NCI-H82 treated with DMSO at 0.1 percent for 48 hours (cell line): ENCODE results near the gene TRAPPC3L.

Experiments used
- DNase-seq: peaks from one replicate; lab custom pipeline; 2025; ENCODE audit not compliant: unreplicated experiment; lab: John Stamatoyannopoulos, UW

The TRAPPC3L gene

GRCh38 chr6:116545651-116546050 lies at the start of gene TRAPPC3L:
Gene TRAPPC3L (minus strand): TSS chr6:116545684. CDS start chr6:116545514, 170 bp downstream.
- no peak for DNase-seq

DNA sequence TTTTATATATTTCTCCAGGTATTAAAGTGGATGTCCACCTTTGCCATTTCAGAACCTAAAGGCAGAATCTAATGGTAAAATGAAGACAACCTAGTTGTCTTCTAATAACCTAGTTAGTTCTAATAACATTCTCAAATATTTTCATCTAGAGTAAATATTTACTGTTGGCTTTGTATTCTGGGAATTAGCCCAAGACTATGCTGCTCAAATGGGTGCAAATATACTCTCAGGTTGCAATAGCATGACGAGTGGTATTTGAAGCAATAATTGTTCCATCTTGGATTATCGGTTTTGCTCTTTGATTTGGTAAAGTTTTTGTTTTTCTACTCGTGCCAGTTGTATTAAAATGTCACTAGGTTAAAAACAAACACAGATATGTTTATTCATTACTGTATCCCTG lies 49.8 kb upstream of the TRAPPC3L start:
- no peak for DNase-seq

GRCh38 chr6:116586738-116587137 lies 41.3 kb upstream of the TRAPPC3L start:
- no peak for DNase-seq

- no peak for DNase-seq
Measured at GRCh38 chr6:116586276-116586675, 40.8 kb upstream of the TRAPPC3L start.

DNA sequence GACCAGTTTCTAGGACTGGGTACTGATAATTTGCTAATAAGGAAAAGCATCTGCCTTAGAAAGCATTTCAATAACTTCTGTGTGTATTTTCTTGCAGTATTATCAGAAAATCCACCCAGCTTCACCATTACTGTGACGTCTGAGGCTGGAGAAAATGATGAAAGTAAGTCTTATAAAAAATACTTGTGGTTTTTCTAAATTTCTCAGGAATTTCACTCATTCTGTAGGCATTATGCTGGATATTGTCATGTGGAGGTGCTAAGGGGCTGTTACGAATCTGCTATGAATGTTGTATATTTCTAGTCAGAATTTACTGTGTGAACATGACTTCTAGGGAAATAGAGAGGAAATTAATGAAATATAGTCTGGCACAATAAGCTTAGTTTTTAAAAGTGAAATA lies 34.7 kb upstream of the TRAPPC3L start:
- DNase-seq = no peak

GRCh38 chr6:116579143-116579542 lies 33.7 kb upstream of the TRAPPC3L start:
- DNase-seq = no peak

DNA sequence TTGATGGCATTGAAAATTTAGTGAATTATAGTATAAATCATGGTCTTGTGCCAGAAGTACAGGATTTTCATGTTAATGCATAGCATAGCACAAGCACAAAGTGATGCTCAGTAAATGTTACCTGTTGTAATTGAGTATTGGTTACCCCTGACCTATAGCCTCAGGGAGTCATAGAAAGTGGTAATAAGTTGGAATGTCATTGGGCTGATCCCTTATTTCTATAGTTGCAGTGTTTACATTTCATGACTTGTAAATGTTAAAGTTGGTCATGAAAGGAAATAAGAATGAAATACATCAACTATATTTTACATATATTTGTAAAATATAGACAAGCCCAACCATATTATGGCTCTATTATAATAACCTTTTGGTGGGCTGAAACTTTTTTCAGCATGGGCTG lies 32.9 kb upstream of the TRAPPC3L start:
- no peak for DNase-seq

DNA sequence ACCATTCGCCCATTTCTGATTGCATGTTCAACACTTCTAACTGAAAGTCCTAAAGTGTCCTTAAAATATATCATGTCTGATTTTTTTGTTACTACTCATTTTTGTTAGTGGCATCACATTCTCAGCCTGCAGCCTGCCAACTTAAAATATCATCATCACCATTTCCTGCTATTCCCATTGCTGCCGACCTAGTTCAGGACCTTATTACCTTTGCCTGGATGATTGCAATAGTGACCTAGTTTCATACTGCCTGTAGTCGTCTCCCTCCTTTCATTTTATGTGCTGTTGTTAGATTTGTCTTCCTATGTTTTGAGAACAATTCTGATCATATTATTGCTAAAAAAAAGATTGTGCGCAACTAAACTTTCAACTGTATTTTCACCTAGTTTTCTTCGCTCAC lies 32.0 kb upstream of the TRAPPC3L start:
- no peak for DNase-seq

DNA sequence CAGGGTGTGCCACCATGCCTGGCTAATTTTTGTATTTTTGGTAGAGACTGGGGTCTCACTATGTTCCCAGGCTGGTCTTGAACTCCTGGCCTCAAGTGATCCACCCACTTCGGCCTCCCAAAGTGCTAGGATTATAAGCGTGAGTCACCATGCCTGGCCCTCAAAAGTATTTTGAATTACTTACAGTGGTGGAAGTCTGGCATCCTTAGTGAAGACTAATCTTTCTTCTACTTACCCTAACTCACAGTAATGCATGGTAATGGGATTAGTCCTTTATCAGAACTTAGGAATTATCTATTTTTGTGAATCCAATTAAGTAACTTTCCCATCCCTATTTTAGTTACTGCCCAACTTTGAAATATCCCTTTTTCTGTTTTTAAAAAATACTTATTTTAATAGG lies 29.7 kb upstream of the TRAPPC3L start:
- peak; percentile 81 for DNase-seq

- DNase-seq = no peak
Measured at GRCh38 chr6:116572162-116572561, 26.7 kb upstream of the TRAPPC3L start.

- DNase-seq = no peak
Measured at GRCh38 chr6:116571683-116572000, 26.2 kb upstream of the TRAPPC3L start.

GRCh38 chr6:116570856-116571682 lies 25.6 kb upstream of the TRAPPC3L start, which contains the start of gene RWDD1:
Gene RWDD1 (plus strand): TSS chr6:116571504. CDS start chr6:116571583, 79 bp downstream.
- peak; percentile 97 for DNase-seq

GRCh38 chr6:116568821-116569755 lies 23.6 kb upstream of the TRAPPC3L start:
- no peak for DNase-seq

DNA sequence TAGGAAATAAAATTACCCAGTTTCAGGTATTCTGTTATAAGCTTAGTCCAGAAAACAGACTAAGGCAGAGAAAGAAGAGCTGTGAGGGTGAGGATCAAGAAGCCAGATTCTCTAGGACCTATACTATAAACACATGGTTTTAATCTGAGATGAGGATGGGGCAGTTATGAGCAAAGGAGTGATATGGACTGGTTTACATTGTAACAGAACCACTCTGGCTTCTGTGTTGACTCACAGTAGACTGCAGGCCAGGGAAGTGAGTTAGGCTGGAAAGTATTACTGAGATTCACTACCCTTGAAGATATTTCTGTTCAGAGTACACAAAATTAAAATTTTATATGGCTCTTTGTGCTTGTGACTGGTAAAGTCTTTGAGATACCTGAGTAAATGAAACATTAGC lies 22.6 kb upstream of the TRAPPC3L start:
- DNase-seq = no peak

DNA sequence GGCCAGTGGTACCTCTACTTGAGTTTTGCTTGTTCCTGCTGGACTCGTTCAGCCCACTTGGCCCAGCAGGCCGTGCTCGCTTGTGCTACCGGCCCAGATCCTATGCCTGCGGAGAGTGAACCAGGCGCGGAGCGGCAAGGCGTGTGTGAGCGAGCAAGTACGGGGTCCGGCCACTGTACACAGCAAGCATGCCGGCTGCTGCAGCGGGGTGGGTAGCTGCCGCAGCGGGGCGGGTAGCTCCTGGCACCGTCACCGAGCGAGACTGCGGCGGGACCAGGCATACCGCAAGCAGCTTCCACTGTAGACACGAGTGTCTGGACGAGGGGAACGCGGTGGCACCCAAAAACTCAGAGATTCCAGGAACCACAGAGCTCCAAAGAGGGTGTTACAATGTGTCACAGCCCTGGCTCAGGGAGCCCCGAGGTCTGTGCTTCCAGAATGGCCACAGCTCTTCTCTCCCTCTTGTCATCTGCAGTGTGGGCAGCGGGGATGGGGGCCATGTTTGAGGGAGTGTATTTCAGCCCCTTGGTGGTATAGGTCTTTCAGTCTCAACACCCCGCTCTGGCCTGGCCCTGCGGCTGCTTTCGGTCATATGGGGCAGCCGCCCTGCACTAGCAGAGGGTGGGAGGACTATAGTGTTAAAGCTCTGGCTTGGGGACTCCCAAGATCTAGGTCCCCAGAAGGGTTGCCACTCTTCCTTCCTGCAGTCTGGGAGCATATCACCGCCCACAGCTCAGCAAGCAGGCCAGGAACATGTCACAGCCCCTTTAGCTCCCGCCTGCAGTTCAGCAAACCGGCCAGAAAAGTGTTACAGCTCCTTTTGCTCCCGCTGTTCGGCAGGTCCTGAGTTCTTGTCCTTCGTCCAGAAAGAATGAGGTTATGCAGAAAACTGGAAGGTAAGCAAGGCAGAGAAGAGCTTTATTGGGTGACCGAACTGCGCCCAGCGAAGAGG lies 19.7 kb upstream of the TRAPPC3L start:
- DNase-seq = no peak

DNA sequence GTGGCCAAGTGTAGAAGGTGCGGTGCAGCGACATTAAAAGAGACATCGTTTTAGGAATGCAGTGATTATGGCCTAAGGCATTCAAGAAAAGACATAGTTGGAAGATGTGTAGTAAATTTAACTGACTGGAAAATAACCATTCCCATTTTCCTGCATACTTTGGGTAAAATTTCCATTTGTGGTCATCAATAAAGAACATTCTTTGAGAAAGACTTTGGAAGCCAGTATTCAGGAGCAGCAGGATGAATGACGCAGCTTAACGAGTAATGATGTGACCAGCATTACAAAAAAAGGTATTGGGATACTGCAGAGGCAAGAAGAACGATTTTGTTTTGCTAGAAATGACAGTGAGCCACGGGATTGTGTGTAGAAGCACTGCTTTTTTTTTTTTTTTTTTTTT lies 18.8 kb upstream of the TRAPPC3L start:
- DNase-seq = no peak

GRCh38 chr6:116563830-116564229 lies 18.3 kb upstream of the TRAPPC3L start:
- DNase-seq = no peak

DNA sequence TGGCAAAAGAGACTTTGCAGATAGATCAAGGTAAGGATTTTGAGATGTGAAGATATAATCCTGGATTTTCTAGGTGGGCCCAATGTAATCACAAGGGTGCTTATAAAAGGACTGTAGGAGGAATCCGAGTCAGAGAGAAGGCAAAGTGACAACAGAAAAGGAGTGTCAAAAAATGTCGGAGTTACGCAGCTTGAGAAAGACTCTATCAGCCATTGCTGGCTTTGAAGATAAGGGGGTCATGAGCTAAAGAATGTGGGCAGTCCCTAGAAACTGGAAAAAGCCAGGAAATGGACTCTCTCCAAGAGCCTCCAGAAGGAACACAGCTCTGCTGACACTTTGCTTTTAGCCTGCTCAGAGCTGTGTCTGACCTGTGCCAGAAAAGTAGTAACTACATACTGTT lies 17.1 kb upstream of the TRAPPC3L start:
- no peak for DNase-seq

DNA sequence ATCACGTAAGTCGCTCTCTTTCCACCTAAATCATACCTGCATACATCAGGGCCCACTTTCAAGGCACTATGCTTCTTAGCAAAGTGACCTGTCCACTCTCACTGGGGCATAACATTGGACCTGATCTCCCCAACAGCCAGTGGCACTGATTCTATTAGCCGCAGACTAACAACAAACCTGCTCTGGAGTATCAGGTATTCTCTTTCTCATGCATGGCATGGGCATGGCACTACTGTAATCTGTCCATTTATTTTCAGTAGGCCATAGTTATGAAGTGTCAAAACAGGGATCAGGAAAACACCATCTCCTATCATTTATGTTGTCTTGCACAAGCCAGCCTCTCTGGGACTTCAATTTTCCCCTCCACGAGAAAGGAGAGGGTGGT lies 16.5 kb upstream of the TRAPPC3L start:
- DNase-seq = no peak

DNA sequence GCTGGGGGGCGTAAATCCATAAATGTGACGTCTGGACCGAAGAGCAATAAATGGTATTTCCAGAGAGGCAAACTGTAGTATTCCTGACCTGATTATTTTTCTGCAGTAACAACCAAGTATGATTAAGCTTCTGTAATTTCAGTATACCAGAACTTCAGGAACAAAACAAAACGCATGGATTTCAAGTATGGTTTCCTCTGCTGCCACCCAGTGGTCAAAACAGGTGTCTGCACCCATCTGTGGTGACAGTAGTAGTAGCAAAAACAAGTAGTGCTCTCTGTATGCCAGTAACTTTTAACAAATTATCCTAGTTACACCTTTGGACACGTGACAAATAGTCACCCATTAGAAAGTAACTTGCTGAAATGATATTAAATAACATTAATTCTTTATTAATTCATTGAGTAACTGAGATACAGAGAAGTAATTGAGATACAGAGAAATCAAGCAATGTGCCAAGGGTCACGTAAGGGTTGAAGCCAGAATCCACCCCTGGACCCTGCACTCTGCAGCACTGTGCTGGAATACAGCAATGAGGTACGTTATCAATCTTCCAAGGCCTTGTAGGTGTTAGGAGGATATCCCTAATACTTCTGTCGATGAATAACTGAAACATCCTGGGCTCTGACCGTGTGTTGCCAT lies 16.0 kb upstream of the TRAPPC3L start:
- DNase-seq = peak; percentile 25
